ENCODE results near the gene PCDH12.

DNA sequence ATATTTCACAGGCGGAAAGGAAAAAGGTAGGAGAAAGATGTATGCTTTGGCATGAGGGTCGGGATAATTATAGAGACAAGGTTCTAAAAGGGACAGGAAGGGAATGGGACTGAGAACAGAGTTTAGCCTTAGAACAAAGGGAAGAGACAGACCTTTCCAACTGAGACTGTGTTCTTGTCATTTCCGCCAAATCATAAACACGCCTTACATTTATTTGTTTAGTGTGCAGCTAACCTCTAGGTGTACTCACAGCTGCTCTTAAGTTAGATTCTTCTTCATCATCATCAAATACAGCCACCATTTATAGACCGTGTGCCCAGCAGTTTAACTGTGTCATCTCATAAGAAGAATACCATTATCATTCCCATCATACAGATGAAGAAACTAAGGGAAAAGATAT lies 40.2 kb downstream of the PCDH12 start:
- TF ChIP-seq CTCF (IDR thresholded peaks at IDR 0.05) (no peak), EZH2phosphoT487 (IDR thresholded peaks at IDR 0.05) (no peak), EZH2 (IDR thresholded peaks at IDR 0.05) (no peak)

All from neural progenitor cell (in vitro differentiated cells).